HFFc6 (cell line): ENCODE results near the gene ATP8B1. TPM values are rescaled to one million over a fixed set of nuclear protein-coding genes. Genes with fewer than 3 reads are reported as not detected.
A peak's percentile ranks its signal among the peaks of the same experiment; 100 is the strongest.

ENCODE experiments used
- DNase-seq: peaks from one replicate; pipeline ENCODE4 v3.0.0-alpha.2; 2018
- H3K27ac Mint-ChIP-seq: 2 replicates; pipeline ENCODE4 v1.8.0; 2020; ENCODE audit warnings: mild to moderate bottlenecking, mixed read lengths
- H3K27me3 Mint-ChIP-seq: 2 replicates; pipeline ENCODE4 v1.8.0; 2021; ENCODE audit warnings: mild to moderate bottlenecking, moderate library complexity, mixed read lengths; ENCODE audit not compliant: insufficient read depth
- H3K36me3 Mint-ChIP-seq: 2 replicates; pipeline ENCODE4 v1.8.0; 2021; ENCODE audit warnings: low read depth, mixed read lengths
- H3K4me1 Mint-ChIP-seq: 2 replicates; pipeline ENCODE4 v1.8.0; 2020; ENCODE audit warnings: low read depth, mixed read lengths
- H3K4me3 Mint-ChIP-seq: 2 replicates; pipeline ENCODE4 v1.8.0; 2020; ENCODE audit warnings: mild to moderate bottlenecking, moderate library complexity, mixed read lengths
- H3K9me3 Mint-ChIP-seq: 2 replicates; pipeline ENCODE4 v1.8.0; 2020; ENCODE audit warnings: mild to moderate bottlenecking, mixed read lengths
- CTCF ChIP-seq: fragments of 200-600 bp; sonication (generic); IDR thresholded peaks from 2 replicates; pipeline ENCODE4 v1.5.0; 2021; ENCODE audit warnings: antibody characterized with exemption, mild to moderate bottlenecking
- total RNA-seq, 6 experiments: library from RNA; stranded (reverse); fragmentation: NEBNext Ultra II Directional; extraction: Animal tissue kit (Norgen Biotek cat#: 25700); gene quantifications; 2 replicates in 1 of 6; 3 replicates in 5 of 6; pipeline ENCODE4 v1.2.3, GENCODE V29; 2021

Gene ATP8B1
- total RNA-seq, 6 experiments from 2014 or later: 78.8 to 115 (median 94.6) TPM

DNA sequence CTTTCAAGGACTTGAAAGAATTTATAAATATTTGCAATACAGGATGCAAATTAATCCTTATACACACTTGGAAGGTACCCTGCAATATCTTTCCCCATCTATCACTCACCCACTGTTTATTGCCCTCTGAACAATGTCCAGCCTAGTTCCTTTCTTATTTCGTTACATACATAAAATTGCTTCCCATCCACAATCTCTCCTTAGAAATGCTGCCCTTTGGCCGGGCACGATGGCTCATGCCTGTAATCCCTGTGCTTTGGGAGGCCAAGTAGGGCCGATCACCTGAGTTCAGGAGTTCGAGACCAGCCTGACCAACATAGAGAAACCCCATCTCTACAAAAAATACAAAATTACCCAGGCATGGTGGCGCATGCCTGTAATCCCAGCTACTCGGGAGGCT lies 41.2 kb upstream of the ATP8B1 start:
- Mint-ChIP-seq H3K4me1 (peaks cover 97% of the 10 kb centered on the region), H3K27me3 (peaks cover 2% of the 10 kb centered on the region), H3K4me3 (no peak overlapping the region), H3K36me3 (peaks cover 9% of the 10 kb centered on the region), H3K9me3 (no peaks in the 10 kb centered on the region), H3K27ac (peak overlapping the region; percentile 6; the same call in 1 of the 2 replicates)
- no peak for TF ChIP-seq CTCF
- no peak for DNase-seq

DNA sequence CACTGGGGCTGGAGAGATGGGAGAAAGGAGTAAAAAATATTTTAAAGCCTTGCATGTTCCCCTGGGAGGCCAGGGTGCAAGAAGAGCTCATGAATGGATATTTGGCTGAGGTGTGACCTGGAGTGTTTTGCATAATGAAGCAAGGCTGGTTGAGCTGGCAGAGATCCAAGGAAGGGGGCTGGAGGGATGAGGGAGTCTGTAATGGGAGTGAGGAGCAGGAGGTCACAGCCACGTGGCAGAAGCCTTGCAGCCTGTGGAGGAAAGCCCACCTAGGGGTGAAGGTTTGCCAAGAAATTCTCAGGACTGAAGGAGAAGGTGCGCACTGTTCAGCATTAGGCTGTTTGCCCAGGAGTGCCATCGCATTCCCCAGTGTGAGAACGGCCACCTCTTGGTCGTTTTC lies 40.3 kb upstream of the ATP8B1 start:
- Mint-ChIP-seq H3K27me3 (peaks cover 2% of the 10 kb centered on the region), H3K9me3 (no peaks in the 10 kb centered on the region), H3K4me1 (peaks cover 97% of the 10 kb centered on the region), H3K27ac (no peak overlapping the region; the same call in 1 of the 2 replicates), H3K36me3 (peaks cover 9% of the 10 kb centered on the region), H3K4me3 (no peak overlapping the region)
- no peak for DNase-seq
- TF ChIP-seq CTCF: no peak

- peak overlapping the region; percentile 66; the same call in 1 of the 2 replicates for H3K27ac Mint-ChIP-seq
- no peak for TF ChIP-seq CTCF
- no peaks in the 10 kb centered on the region for H3K9me3 Mint-ChIP-seq
- no peaks in the 10 kb centered on the region; the same call in 1 of the 2 replicates for H3K27me3 Mint-ChIP-seq
- H3K4me1 Mint-ChIP-seq: peaks cover 93% of the 10 kb centered on the region
- peaks cover 5% of the 10 kb centered on the region; the same call in 1 of the 2 replicates for H3K36me3 Mint-ChIP-seq
- no peak overlapping the region for H3K4me3 Mint-ChIP-seq
- no peak for DNase-seq
These were observed 38.5 kb upstream of the ATP8B1 start for GRCh38 chr18:57841568-57841967.

DNA sequence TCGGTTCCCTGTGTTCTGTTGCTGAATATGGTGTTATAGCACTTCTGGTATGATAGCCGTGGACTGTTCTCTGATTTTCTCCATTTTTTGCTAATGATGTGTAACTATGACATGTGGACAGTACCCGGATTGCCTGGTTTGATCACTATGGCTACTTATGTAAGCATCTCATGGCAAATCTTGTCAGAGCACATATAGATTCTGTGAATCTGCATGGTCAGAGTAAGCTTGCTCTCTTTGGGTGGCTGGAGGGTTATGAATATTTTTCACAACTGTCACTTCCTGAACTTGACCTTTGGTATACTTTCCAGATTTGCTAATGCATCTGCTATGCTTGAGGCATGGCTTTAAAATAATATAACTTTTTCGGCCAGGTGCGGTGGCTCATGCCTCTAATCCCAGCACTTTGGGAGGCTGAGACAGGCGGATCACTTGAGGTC lies 36.8 kb upstream of the ATP8B1 start:
- H3K4me1 Mint-ChIP-seq: peaks cover 86% of the 10 kb centered on the region
- peaks cover 5% of the 10 kb centered on the region; the same call in 1 of the 2 replicates for H3K36me3 Mint-ChIP-seq
- H3K27me3 Mint-ChIP-seq: no peaks in the 10 kb centered on the region; the same call in 1 of the 2 replicates
- no peaks in the 10 kb centered on the region for H3K9me3 Mint-ChIP-seq
- TF ChIP-seq CTCF: no peak
- H3K4me3 Mint-ChIP-seq: peak overlapping the region; percentile 74
- peak overlapping the region; percentile 85 for H3K27ac Mint-ChIP-seq
- DNase-seq: peak; percentile 85

GRCh38 chr18:57837917-57838548 lies 34.9 kb upstream of the ATP8B1 start:
- Mint-ChIP-seq H3K9me3 (0 out of 2 replicates have a peak, but pooled peaks cover under 1% of the 10 kb centered on the region), H3K27ac (peak overlapping the region; percentile 57; the same call in 1 of the 2 replicates), H3K4me3 (no peak overlapping the region), H3K4me1 (peaks cover 78% of the 10 kb centered on the region), H3K36me3 (peaks cover under 1% of the 10 kb centered on the region; the same call in 1 of the 2 replicates), H3K27me3 (no peaks in the 10 kb centered on the region; the same call in 1 of the 2 replicates)
- no peak for DNase-seq
- no peak for TF ChIP-seq CTCF
